ENCODE results near the gene PDRG1. TPM values are rescaled to one million over a fixed set of nuclear protein-coding genes. Genes with fewer than 3 reads are reported as not detected.

Gene PDRG1
- polyA plus RNA-seq, 2 of the 4 experiments (the other 2 are of a cell fraction) = 20.7 to 25.2 TPM

- Histone ChIP-seq H3K4me1 (no peaks in the 10 kb centered on the region), H3K4me3 (no peak overlapping the region), H3K4me2 (no peak overlapping the region), H3K9me3 (no peaks in the 10 kb centered on the region), H3K27ac (no peak overlapping the region)
- CTCF ChIA-PET = interaction anchor here (1.0 to 2.5 kb wide), 5 partner anchors 10 to 101 kb away, joined by 3 to 9 read pairs (median 5); partner anchors contain the start of gene PDRG1
- POLR2A ChIA-PET = no interaction called here
- no peak for ATAC-seq
- WGBS (ENCODE audit: missing lambda C conversion rate) = 75% methylated on average over 8 of the region's 8 CpGs
- DNase-seq (ENCODE audit: low read depth in 1 of 2, low spot score in 1 of 2) = no peak
- no peak for FAIRE-seq
- TF ChIP-seq, protein P1, sequence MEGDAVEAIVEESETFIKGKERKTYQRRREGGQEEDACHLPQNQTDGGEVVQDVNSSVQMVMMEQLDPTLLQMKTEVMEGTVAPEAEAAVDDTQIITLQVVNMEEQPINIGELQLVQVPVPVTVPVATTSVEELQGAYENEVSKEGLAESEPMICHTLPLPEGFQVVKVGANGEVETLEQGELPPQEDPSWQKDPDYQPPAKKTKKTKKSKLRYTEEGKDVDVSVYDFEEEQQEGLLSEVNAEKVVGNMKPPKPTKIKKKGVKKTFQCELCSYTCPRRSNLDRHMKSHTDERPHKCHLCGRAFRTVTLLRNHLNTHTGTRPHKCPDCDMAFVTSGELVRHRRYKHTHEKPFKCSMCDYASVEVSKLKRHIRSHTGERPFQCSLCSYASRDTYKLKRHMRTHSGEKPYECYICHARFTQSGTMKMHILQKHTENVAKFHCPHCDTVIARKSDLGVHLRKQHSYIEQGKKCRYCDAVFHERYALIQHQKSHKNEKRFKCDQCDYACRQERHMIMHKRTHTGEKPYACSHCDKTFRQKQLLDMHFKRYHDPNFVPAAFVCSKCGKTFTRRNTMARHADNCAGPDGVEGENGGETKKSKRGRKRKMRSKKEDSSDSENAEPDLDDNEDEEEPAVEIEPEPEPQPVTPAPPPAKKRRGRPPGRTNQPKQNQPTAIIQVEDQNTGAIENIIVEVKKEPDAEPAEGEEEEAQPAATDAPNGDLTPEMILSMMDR (IDR thresholded peaks at IDR 0.05) = no peak
- TF ChIP-seq TFCP2L1 (CRISPR knock-in tag; IDR thresholded peaks at IDR 0.05) (no peak), ZC3H11A (IDR thresholded peaks at IDR 0.05) (no peak), MAZ (IDR thresholded peaks at IDR 0.05; ENCODE audit: borderline replicate concordance, low read depth, low read length) (no peak), SREBF2 (IDR thresholded peaks at IDR 0.05) (no peak), NPAS2 (CRISPR knock-in tag; IDR thresholded peaks at IDR 0.05; ENCODE audit: borderline replicate concordance) (no peak), FOXS1 (CRISPR knock-in tag; IDR thresholded peaks at IDR 0.05) (no peak), NR3C1 (IDR thresholded peaks at IDR 0.05) (no peak), HOXB13 (CRISPR knock-in tag; IDR thresholded peaks at IDR 0.05; ENCODE audit: low read depth) (no peak), KDM1A (IDR thresholded peaks at IDR 0.05; ENCODE audit: low read depth) (no peak), MAX (IDR thresholded peaks at IDR 0.05) (no peak), FOSB (CRISPR knock-in tag; IDR thresholded peaks at IDR 0.05) (no peak), EHF (CRISPR knock-in tag; IDR thresholded peaks at IDR 0.05) (no peak), ZSCAN20 (CRISPR knock-in tag; IDR thresholded peaks at IDR 0.05) (no peak), RCOR1 (IDR thresholded peaks at IDR 0.05; ENCODE audit: low read depth, low read length) (no peak), ZFP36 (IDR thresholded peaks at IDR 0.05; ENCODE audit: borderline replicate concordance, partially characterized antibody) (no peak), MYC (IDR thresholded peaks at IDR 0.05; ENCODE audit: borderline replicate concordance, low read length) (no peak)
- TF ChIP-seq, protein P2, sequence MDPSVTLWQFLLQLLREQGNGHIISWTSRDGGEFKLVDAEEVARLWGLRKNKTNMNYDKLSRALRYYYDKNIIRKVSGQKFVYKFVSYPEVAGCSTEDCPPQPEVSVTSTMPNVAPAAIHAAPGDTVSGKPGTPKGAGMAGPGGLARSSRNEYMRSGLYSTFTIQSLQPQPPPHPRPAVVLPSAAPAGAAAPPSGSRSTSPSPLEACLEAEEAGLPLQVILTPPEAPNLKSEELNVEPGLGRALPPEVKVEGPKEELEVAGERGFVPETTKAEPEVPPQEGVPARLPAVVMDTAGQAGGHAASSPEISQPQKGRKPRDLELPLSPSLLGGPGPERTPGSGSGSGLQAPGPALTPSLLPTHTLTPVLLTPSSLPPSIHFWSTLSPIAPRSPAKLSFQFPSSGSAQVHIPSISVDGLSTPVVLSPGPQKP (IDR thresholded peaks at IDR 0.05; ENCODE audit: low read depth, low read length) = no peak
These were observed 27.3 kb downstream of the PDRG1 start for GRCh38 chr20:31924561-31924960.

GRCh38 chr20:31923388-31924331 is 28.2 kb downstream of the PDRG1 start:
- no peak overlapping the region for H3K27ac ChIP-seq
- ATAC-seq (no peak), DNase-seq (ENCODE audit: low read depth in 1 of 2, low spot score in 1 of 2) (no peak), FAIRE-seq (no peak)
- no peak overlapping the region for H3K4me2 ChIP-seq
- H3K9me3 ChIP-seq = no peaks in the 10 kb centered on the region
- H3K4me3 ChIP-seq = no peak overlapping the region
- CTCF ChIA-PET = interaction anchor here (0.6 to 2.5 kb wide), 8 partner anchors 10 to 168 kb away, joined by 3 to 9 read pairs (median 3); partner anchors contain the start of gene PDRG1
- 46% methylated on average over 13 of the region's 13 CpGs for WGBS (ENCODE audit: missing lambda C conversion rate)
- POLR2A ChIA-PET = no interaction called here
- H3K4me1 ChIP-seq = no peaks in the 10 kb centered on the region
- TF ChIP-seq E2F6 (IDR thresholded peaks at IDR 0.05; ENCODE audit: borderline replicate concordance, low read depth) (no peak), REST (IDR thresholded peaks at IDR 0.05) (no peak), NFE2L2 (conservative IDR thresholded peaks at IDR 0.05; ENCODE audit: low read length) (no peak), POLR2AphosphoS2 (conservative IDR thresholded peaks at IDR 0.05; ENCODE audit: low read length) (no peak), USF2 (IDR thresholded peaks at IDR 0.05) (no peak)
- TF ChIP-seq, protein P1 (IDR thresholded peaks at IDR 0.05) = no peak
